HepG2 (cell line): ENCODE data around the gene PLXND1. TPM values are rescaled to one million over a fixed set of nuclear protein-coding genes. Genes with fewer than 3 reads are reported as not detected.

Source experiments
- ATAC-seq: fragments of 200-7000 bp; cut with Tn5 transposase; 3 replicates; pipeline ENCODE4 v1.9.1; 2020; ENCODE audit warnings: mild to moderate bottlenecking, moderate library complexity
- BruUV-seq: library from RNA; stranded (reverse); fragments of 400-500 nt; replicated peaks from 2 replicates; lab custom pipeline; 2021; lab: Mats Ljungman, UMichigan
- CTCF ChIA-PET: fragments of 300-600 bp; formaldehyde crosslinking; extraction: SDS; loops from one replicate; lab custom pipeline; 2021; ENCODE audit warnings: low total read pairs, inconsistent platforms, low intra/inter-chr PET ratio; lab: Yijun Ruan, JAX
- POLR2A ChIA-PET: fragments of 350-600 bp; sonication (Branson Sonifier 250); formaldehyde crosslinking; loops from one replicate; lab custom pipeline; 2020; ENCODE audit warnings: antibody characterized with exemption, inconsistent platforms; lab: Yijun Ruan, JAX
- DNase-seq: peaks from one replicate; pipeline ENCODE4 v3.0.0-alpha.2; 2015; ENCODE audit warnings: low spot score
- FAIRE-seq: peaks from 3 replicates; lab custom pipeline; 2011; peaks lifted over from hg19 to GRCh38; lab: Jason Lieb, UNC
- H2AFZ ChIP-seq: one replicate; pipeline ENCODE4 v1.6.1; 2011; ENCODE audit warnings: low read length, inconsistent platforms
- H3K27ac ChIP-seq: fragments of 300-600 bp; 3 replicates; pipeline ENCODE4 v1.8.0; 2011; ENCODE audit warnings: mixed run types, mild to moderate bottlenecking, mixed read lengths, low read length, inconsistent platforms; ENCODE audit not compliant: insufficient read depth; ENCODE audit errors: extremely low read length
- H3K27me3 ChIP-seq, 2 experiments: fragments of 200-600 bp in 1 of 2; 2 replicates in 1 of 2; 3 replicates in 1 of 2; pipeline versions ENCODE4 v1.6.0 to v1.8.0; 2011; ENCODE audit warnings: low read length in 2 of 2, mild to moderate bottlenecking in 2 of 2, moderate library complexity in 2 of 2, inconsistent platforms in 1 of 2; ENCODE audit not compliant: insufficient read depth in 2 of 2, control insufficient read depth in 1 of 2
- H3K36me3 ChIP-seq, 2 experiments: fragments of 200-600 bp in 1 of 2; replicated peaks in 1 of 2; 2 replicates in 1 of 2; 3 replicates in 1 of 2; pipeline versions ENCODE4 v1.5.1 to v1.8.0; 2011; ENCODE audit warnings: low read length in 2 of 2, inconsistent platforms in 1 of 2; ENCODE audit not compliant: insufficient read depth in 2 of 2, control insufficient read depth in 1 of 2
- H3K4me1 ChIP-seq: 2 replicates; pipeline ENCODE4 v1.5.1; 2012; ENCODE audit warnings: low read length, inconsistent platforms; ENCODE audit not compliant: insufficient read depth
- H3K4me2 ChIP-seq: 2 replicates; pipeline ENCODE4 v1.6.0; 2011; ENCODE audit warnings: low read depth, low read length, inconsistent platforms
- H3K4me3 ChIP-seq, 3 experiments: fragments of 200-600 bp in 1 of 3; sonication (generic), shearing (Covaris generic) in 1 of 3; replicated peaks in 1 of 3; 2 replicates each; pipeline ENCODE4 v1.5.1; 2011 to 2016; ENCODE audit warnings: low read length in 3 of 3, inconsistent platforms in 2 of 3, low read depth in 2 of 3, mild to moderate bottlenecking in 2 of 3, control low read depth in 1 of 3, mixed read lengths in 1 of 3; ENCODE audit not compliant: insufficient read depth in 1 of 3
- H3K79me2 ChIP-seq: one replicate; pipeline ENCODE4 v1.6.1; 2011; ENCODE audit warnings: low read length, inconsistent platforms; ENCODE audit not compliant: insufficient read depth
- H3K9ac ChIP-seq: 2 replicates; pipeline ENCODE4 v1.6.0; 2011; ENCODE audit warnings: mild to moderate bottlenecking, low read depth, low read length, inconsistent platforms; ENCODE audit not compliant: insufficient read depth
- H3K9me3 ChIP-seq: 2 replicates; pipeline ENCODE4 v1.5.1; 2012; ENCODE audit warnings: mild to moderate bottlenecking, low read length
- H4K20me1 ChIP-seq: 2 replicates; pipeline ENCODE4 v1.6.0; 2011; ENCODE audit warnings: inconsistent platforms, mild to moderate bottlenecking, low read length, moderate library complexity; ENCODE audit not compliant: insufficient read depth
- ADNP ChIP-seq: sonication (generic); formaldehyde crosslinking; IDR thresholded peaks from 2 replicates; pipeline ENCODE4 v1.4.0; 2020; ENCODE audit warnings: missing genetic modification reagents
- CBX5 ChIP-seq: sonication (generic); formaldehyde crosslinking; IDR thresholded peaks from 2 replicates; pipeline ENCODE4 v1.4.0; 2020; ENCODE audit warnings: missing genetic modification reagents, borderline replicate concordance
- DMAP1 ChIP-seq: IDR thresholded peaks from 2 replicates; pipeline ENCODE4 v1.6.1; 2016
- EP300 ChIP-seq, 3 experiments: sonication (generic) in 1 of 3; formaldehyde crosslinking in 1 of 3; IDR thresholded peaks; 2 replicates each; pipeline versions ENCODE4 v1.5.1 to v1.6.1; 2011 to 2020; ENCODE audit warnings: low read depth in 2 of 3, low read length in 2 of 3, borderline replicate concordance in 1 of 3, improper control_type of control experiment in 1 of 3, mild to moderate bottlenecking in 1 of 3, missing genetic modification reagents in 1 of 3, moderate library complexity in 1 of 3
- FOSL2 ChIP-seq: sonication (generic); formaldehyde crosslinking; IDR thresholded peaks from 2 replicates; pipeline ENCODE4 v1.4.0; 2020; ENCODE audit warnings: missing genetic modification reagents
- FOXA1 ChIP-seq, 2 experiments: fragments of 450-650 bp in 1 of 2; sonication (generic) in 1 of 2; formaldehyde crosslinking in 1 of 2; IDR thresholded peaks; 2 replicates each; pipeline versions ENCODE4 v1.4.0 to v1.6.1; 2016 to 2020; ENCODE audit warnings: missing genetic modification reagents in 1 of 2
- HHEX ChIP-seq: IDR thresholded peaks from 2 replicates; pipeline ENCODE4 v1.6.1; 2016; ENCODE audit warnings: control low read depth
- MAFK ChIP-seq, 2 experiments: IDR thresholded peaks in 1 of 2; conservative IDR thresholded peaks in 1 of 2; 2 replicates each; pipeline ENCODE4 v1.6.1; 2011; ENCODE audit warnings: improper control_type of control experiment in 2 of 2, low read length in 2 of 2
- MXD4 ChIP-seq: IDR thresholded peaks from 2 replicates; pipeline ENCODE4 v1.6.1; 2016; ENCODE audit warnings: mild to moderate bottlenecking, missing biosample characterization, missing genetic modification reagents
- PHF5A ChIP-seq: IDR thresholded peaks from one replicate; pipeline ENCODE4 v1.6.1; 2018; ENCODE audit warnings: low read depth, missing genetic modification reagents; ENCODE audit not compliant: unreplicated experiment
- PITX1 ChIP-seq: sonication (generic); formaldehyde crosslinking; IDR thresholded peaks from 2 replicates; pipeline ENCODE4 v1.5.1; 2020; ENCODE audit warnings: mild to moderate bottlenecking, missing genetic modification reagents
- PRPF4 ChIP-seq: fragments of 200-400 bp; formaldehyde crosslinking; IDR thresholded peaks from 2 replicates; pipeline ENCODE4 v1.6.1; 2016; ENCODE audit warnings: low read length, low read depth; ENCODE audit not compliant: poor library complexity, severe bottlenecking
- RBM39 ChIP-seq: fragments of 200-400 bp; formaldehyde crosslinking; IDR thresholded peaks from one replicate; pipeline ENCODE4 v1.6.1; 2018; ENCODE audit warnings: antibody characterized with exemption, mild to moderate bottlenecking, low read depth, low read length; ENCODE audit not compliant: poor library complexity, severe bottlenecking
- RELA ChIP-seq: sonication (generic); formaldehyde crosslinking; IDR thresholded peaks from 2 replicates; pipeline ENCODE4 v1.4.0; 2020; ENCODE audit warnings: missing genetic modification reagents
- TEAD3 ChIP-seq: optimal IDR thresholded peaks from 2 replicates; pipeline ENCODE3; 2016; ENCODE audit warnings: borderline replicate concordance
- ZKSCAN1 ChIP-seq: fragments of 150-350 bp; IDR thresholded peaks from 2 replicates; pipeline ENCODE4 v1.6.1; 2014; ENCODE audit warnings: low read length
- ZNF225 ChIP-seq: sonication (generic); formaldehyde crosslinking; IDR thresholded peaks from 2 replicates; pipeline ENCODE4 v1.4.0; 2020; ENCODE audit warnings: mild to moderate bottlenecking, missing genetic modification reagents
- ZNF773 ChIP-seq: sonication (generic); formaldehyde crosslinking; IDR thresholded peaks from 2 replicates; pipeline ENCODE4 v1.4.0; 2020; ENCODE audit warnings: missing genetic modification reagents, borderline replicate concordance
- ZNF850 ChIP-seq: sonication (generic); formaldehyde crosslinking; conservative IDR thresholded peaks from 2 replicates; pipeline ENCODE4 v1.9.0; 2021; ENCODE audit warnings: mild to moderate bottlenecking, missing genetic modification reagents
- WGBS: methylation state at CpG from one replicate; pipeline ENCODE4 v1.1.6; 2017; ENCODE audit warnings: low lambda C conversion rate; 5-methylcytosine and 5-hydroxymethylcytosine counted together
- in situ Hi-C: cut with HindIII; loops from 2 replicates; pipeline ENCODE4 v1.10.0; 2017; ENCODE audit warnings: low pct_unique_long_range_greater_than_20kb; ENCODE audit not compliant: extremely low pct_ligation_motif_present
- intact Hi-C: fragments of 100-400 bp; cut with micrococcal nuclease; formaldehyde crosslinking; loops from one replicate; pipeline ENCODE4 v1.10.0; 2022; ENCODE audit not compliant: unreplicated experiment
- polyA plus RNA-seq, 8 experiments: library from polyadenylated mRNA; depleted of rRNA in 3 of 8; stranded (reverse) in 7 of 8; unstranded in 1 of 8; fragments of >200 nt; fragmentation: Illumina TruSeq in 4 of 8; extraction: Trizol in 4 of 8; gene quantifications; 2 replicates each; pipeline versions ENCODE4 v1.2.1 to v1.2.3, GENCODE V29; 2011 to 2016; ENCODE audit warnings: low read depth in 4 of 8, missing spikeins in 1 of 8, mixed read lengths in 1 of 8; ENCODE audit not compliant: insufficient read depth in 1 of 8
- total RNA-seq, 5 experiments: library from RNA; depleted of rRNA; stranded (reverse); fragments of >200 nt; fragmentation: Illumina TruSeq; extraction: Trizol; gene quantifications; 2 replicates each; pipeline ENCODE4 v1.2.3, GENCODE V29; 2016; ENCODE audit warnings: low read depth in 1 of 5
- TF ChIP-seq, protein P1 (sequence below): sonication (generic); formaldehyde crosslinking; IDR thresholded peaks from 2 replicates; pipeline ENCODE4 v1.4.0; 2020; ENCODE audit warnings: mild to moderate bottlenecking, missing genetic modification reagents, borderline replicate concordance
- TF ChIP-seq, protein P2 (sequence below): sonication (generic); formaldehyde crosslinking; IDR thresholded peaks from 2 replicates; pipeline ENCODE4 v1.5.1; 2020; ENCODE audit warnings: missing genetic modification reagents, mild to moderate bottlenecking, borderline replicate concordance
- TF ChIP-seq, protein P3 (sequence below): sonication (generic); formaldehyde crosslinking; IDR thresholded peaks from 2 replicates; pipeline ENCODE4 v1.8.0; 2022; ENCODE audit warnings: mild to moderate bottlenecking, missing genetic modification reagents, moderate library complexity

The PLXND1 gene
- total and polyA plus RNA-seq, 2 of the 13 experiments (the other 11 are each of a cell fraction or from before 2014, with no cell fraction given), result 15.9 to 42.0 TPM

DNA sequence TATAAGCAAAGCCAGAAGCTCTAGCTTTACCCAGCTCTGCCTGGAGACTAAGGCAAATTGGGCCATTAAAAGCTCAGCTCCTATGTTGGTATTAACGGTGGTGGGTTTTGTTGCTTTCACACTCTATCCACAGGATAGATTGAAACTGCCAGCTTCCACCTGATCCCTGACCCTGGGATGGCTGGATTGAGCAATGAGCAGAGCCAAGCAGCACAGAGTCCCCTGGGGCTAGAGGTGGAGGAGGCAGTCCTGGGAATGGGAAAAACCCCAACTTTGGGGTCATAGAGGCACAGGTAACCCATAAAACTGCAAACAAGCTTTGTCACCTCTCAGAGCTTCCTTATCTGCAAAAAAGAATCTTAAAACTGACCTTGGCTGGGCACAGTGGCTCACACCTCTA, 71.4 kb downstream of the PLXND1 start:
- no peaks in the 10 kb centered on the region for H3K9me3 ChIP-seq
- peak; percentile 79 for ATAC-seq
- no TSS peak for BruUV-seq
- peak; percentile 64 for DNase-seq
- CTCF ChIA-PET, result no interaction called here
- 0% methylated on average over 1 of the region's 1 CpG for WGBS
- POLR2A ChIA-PET, result interaction anchor here (0.7 to 3.6 kb wide), 15 partner anchors 8 to 219 kb away, joined by 3 to 33 read pairs (median 6); partner anchors contain the start of gene H1-8
- peak overlapping the region; percentile 3 to 59 (median 30); a peak in 4 of 6 replicates for H3K4me3 ChIP-seq
- no peaks in the 10 kb centered on the region for H3K36me3 ChIP-seq
- in situ Hi-C loops (no loop called here), intact Hi-C loops (no loop called here)
- H4K20me1 ChIP-seq, result no peaks in the 10 kb centered on the region
- peak overlapping the region; percentile 66 for H3K27ac ChIP-seq
- FAIRE-seq, result peak; percentile 37
- peak overlapping the region; percentile 28 for H3K9ac ChIP-seq
- peaks cover 79% of the 10 kb centered on the region for H3K4me1 ChIP-seq
- no peaks in the 10 kb centered on the region for H3K27me3 ChIP-seq
- H3K4me2 ChIP-seq, result peak overlapping the region; percentile 81
- peak overlapping the region; percentile 30 for H2AFZ ChIP-seq
- no peaks in the 10 kb centered on the region for H3K79me2 ChIP-seq
- peak; percentile 50 for TF ChIP-seq TEAD3 (CRISPR knock-in tag)
- TF ChIP-seq ZKSCAN1, result no peak
- no peak for TF ChIP-seq ZNF773
- no peak for TF ChIP-seq RBM39
- TF ChIP-seq, protein P1, sequence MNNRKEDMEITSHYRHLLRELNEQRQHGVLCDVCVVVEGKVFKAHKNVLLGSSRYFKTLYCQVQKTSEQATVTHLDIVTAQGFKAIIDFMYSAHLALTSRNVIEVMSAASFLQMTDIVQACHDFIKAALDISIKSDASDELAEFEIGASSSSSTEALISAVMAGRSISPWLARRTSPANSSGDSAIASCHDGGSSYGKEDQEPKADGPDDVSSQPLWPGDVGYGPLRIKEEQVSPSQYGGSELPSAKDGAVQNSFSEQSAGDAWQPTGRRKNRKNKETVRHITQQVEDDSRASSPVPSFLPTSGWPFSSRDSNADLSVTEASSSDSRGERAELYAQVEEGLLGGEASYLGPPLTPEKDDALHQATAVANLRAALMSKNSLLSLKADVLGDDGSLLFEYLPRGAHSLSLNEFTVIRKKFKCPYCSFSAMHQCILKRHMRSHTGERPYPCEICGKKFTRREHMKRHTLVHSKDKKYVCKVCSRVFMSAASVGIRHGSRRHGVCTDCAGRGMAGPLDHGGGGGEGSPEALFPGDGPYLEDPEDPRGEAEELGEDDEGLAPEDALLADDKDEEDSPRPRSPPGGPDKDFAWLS (CRISPR knock-in tag), result no peak
- no peak for TF ChIP-seq PRPF4
- no peak for TF ChIP-seq HHEX (CRISPR knock-in tag)
- TF ChIP-seq FOXA1 (IDR thresholded peaks at IDR 0.05), result no peak
- no peak for TF ChIP-seq FOXA1 (CRISPR knock-in tag; IDR thresholded peaks at IDR 0.05)
- TF ChIP-seq RELA, result no peak
- TF ChIP-seq, protein P2, sequence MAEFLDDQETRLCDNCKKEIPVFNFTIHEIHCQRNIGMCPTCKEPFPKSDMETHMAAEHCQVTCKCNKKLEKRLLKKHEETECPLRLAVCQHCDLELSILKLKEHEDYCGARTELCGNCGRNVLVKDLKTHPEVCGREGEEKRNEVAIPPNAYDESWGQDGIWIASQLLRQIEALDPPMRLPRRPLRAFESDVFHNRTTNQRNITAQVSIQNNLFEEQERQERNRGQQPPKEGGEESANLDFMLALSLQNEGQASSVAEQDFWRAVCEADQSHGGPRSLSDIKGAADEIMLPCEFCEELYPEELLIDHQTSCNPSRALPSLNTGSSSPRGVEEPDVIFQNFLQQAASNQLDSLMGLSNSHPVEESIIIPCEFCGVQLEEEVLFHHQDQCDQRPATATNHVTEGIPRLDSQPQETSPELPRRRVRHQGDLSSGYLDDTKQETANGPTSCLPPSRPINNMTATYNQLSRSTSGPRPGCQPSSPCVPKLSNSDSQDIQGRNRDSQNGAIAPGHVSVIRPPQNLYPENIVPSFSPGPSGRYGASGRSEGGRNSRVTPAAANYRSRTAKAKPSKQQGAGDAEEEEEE (CRISPR knock-in tag), result no peak
- no peak; the same call in 1 of the 2 replicates for TF ChIP-seq DMAP1 (CRISPR knock-in tag)
- no peak for TF ChIP-seq ZNF850 (CRISPR knock-in tag)
- TF ChIP-seq PHF5A, result no peak
- TF ChIP-seq ADNP (CRISPR knock-in tag), result no peak
- no peak for TF ChIP-seq FOSL2 (CRISPR knock-in tag)
- 0 out of 4 replicates have a peak, but pooled peaks of 1 of the 2 experiments have one; percentile 9 for TF ChIP-seq EP300 (IDR thresholded peaks at IDR 0.05; ENCODE audit: low read depth in 2 of 2, low read length in 2 of 2)
- TF ChIP-seq EP300 (CRISPR knock-in tag; IDR thresholded peaks at IDR 0.05; ENCODE audit: borderline replicate concordance), result no peak
- TF ChIP-seq PITX1, result no peak
- no peak for TF ChIP-seq ZNF225
- TF ChIP-seq MXD4, result no peak
- TF ChIP-seq MAFK (conservative IDR thresholded peaks at IDR 0.05 in 1 of 2, IDR thresholded peaks at IDR 0.05 in 1 of 2; ENCODE audit: low read length in 2 of 2), result no peak
- TF ChIP-seq CBX5, result peak; percentile 14; the same call in 1 of the 2 replicates
- TF ChIP-seq, protein P3, sequence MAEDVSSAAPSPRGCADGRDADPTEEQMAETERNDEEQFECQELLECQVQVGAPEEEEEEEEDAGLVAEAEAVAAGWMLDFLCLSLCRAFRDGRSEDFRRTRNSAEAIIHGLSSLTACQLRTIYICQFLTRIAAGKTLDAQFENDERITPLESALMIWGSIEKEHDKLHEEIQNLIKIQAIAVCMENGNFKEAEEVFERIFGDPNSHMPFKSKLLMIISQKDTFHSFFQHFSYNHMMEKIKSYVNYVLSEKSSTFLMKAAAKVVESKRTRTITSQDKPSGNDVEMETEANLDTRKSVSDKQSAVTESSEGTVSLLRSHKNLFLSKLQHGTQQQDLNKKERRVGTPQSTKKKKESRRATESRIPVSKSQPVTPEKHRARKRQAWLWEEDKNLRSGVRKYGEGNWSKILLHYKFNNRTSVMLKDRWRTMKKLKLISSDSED (CRISPR knock-in tag), result no peak
